HUES48 (cell line): ENCODE measurements around the gene LRRC72.

Source experiments
- H3K27ac ChIP-seq: one replicate; pipeline ENCODE4 v1.7.0; 2013; ENCODE audit warnings: low read depth, low read length, inconsistent platforms
- H3K27me3 ChIP-seq: 2 replicates; pipeline ENCODE4 v1.6.1; 2013; ENCODE audit warnings: mild to moderate bottlenecking, low read length; ENCODE audit not compliant: control insufficient read depth, insufficient read depth
- H3K36me3 ChIP-seq: 2 replicates; pipeline ENCODE4 v1.6.1; 2013; ENCODE audit warnings: low read length; ENCODE audit not compliant: control insufficient read depth, insufficient read depth
- H3K4me1 ChIP-seq: 2 replicates; pipeline ENCODE4 v1.6.1; 2013; ENCODE audit warnings: mild to moderate bottlenecking, low read length; ENCODE audit not compliant: control insufficient read depth, insufficient read depth
- H3K4me3 ChIP-seq: 2 replicates; pipeline ENCODE4 v1.5.1; 2013; ENCODE audit warnings: mild to moderate bottlenecking, low read depth, low read length
- H3K9ac ChIP-seq: 2 replicates; pipeline ENCODE4 v1.6.1; 2013; ENCODE audit warnings: mild to moderate bottlenecking, low read depth, low read length, moderate library complexity
- H3K9me3 ChIP-seq: 2 replicates; pipeline ENCODE4 v1.6.1; 2013; ENCODE audit warnings: low read length; ENCODE audit not compliant: control insufficient read depth, insufficient read depth

LRRC72 gene

DNA sequence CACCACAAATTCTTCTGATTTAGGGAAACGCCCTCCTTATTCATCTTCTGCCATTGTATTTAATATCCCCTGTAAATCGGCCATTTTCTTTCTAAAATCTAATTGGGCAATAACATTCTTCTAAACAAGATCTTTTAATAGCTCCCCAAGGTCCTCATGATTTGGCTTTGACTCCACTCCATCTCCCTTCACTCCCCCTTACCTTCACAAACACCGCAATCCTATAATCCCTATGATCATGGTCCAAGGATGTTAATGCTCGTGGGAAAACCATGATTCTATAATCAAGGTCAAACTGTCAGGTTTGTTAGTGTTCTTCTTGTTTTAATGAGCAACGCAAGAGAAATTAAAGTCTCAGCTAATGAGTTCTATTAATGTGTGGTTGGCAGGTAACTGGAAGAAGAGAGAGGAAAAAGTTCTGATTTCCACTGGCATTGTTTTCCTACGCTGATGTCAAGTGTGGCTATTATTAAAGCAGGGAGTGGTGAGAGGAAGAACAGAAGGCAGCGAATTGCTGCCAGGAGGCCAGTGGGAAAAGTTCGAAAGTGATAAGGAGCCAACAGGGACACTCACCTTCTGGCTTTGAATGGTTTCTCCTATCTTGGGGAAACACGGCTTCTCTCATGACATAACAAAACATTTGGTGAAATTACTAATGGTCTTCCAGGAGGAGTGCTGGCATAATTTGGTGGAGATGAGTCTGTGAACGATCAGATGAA lies 28.1 kb downstream of the LRRC72 start:
- no peaks in the 10 kb centered on the region for H3K9me3 ChIP-seq
- no peak overlapping the region for H3K4me3 ChIP-seq
- no peaks in the 10 kb centered on the region for H3K27me3 ChIP-seq
- H3K27ac ChIP-seq = no peak overlapping the region
- no peak overlapping the region for H3K9ac ChIP-seq
- H3K4me1 ChIP-seq = no peaks in the 10 kb centered on the region
- no peaks in the 10 kb centered on the region for H3K36me3 ChIP-seq

DNA sequence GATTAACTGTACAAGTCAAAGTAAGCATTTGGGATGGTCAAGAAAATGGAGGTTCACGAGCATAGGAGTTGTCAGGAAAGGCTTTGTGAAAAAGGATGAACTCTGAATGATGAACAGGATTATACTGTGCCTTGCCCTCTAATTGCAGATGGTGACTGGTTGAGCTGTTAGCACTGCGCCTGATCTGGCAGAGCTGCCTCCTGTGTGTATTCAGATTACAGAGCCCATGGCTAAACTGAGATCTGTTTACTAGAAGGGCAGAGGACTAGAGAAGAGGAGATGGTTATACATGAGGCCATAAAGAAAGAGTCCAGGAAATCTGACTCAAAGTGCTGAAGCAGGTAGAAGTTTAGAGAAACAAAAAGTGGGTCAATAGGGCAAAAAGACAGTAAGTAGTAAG lies 29.7 kb downstream of the LRRC72 start:
- Histone ChIP-seq H3K27ac (no peak overlapping the region), H3K4me1 (no peaks in the 10 kb centered on the region), H3K9ac (no peak overlapping the region), H3K9me3 (no peaks in the 10 kb centered on the region), H3K27me3 (no peaks in the 10 kb centered on the region), H3K36me3 (no peaks in the 10 kb centered on the region), H3K4me3 (no peak overlapping the region)

- no peak overlapping the region for H3K27ac ChIP-seq
These were observed 32.2 kb downstream of the LRRC72 start for GRCh38 chr7:16558761-16559302.

DNA sequence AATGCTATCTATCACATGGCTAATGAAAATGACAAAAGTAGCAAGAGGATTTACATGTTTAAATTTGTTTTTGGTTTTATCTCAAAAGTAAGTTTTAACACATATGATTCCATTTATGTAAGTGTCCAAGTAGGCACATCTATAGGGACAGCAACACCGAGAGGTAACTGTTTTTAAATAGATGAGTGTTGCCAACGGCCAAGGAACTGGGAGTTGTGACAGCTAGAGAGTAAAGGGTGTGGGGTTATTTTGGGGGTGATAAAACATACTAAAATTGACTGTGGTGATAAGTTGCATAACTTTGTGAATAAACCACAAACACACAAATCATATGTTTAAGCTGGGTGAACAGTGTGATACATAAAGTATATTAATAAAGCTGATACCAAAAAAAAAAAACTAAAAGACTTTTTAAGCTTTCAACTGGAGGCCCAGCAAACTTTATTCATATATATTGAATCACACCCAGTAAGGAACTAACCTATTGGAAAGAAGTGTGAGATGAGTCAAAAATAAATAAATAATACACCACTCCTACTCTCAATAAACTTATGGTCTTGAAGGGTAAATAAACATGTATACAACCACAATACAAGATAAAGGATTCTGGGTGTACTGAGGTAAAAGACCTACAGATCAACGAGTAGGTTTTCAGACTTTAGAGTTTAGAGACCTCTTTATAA lies 33.0 kb downstream of the LRRC72 start:
- no peak overlapping the region for H3K27ac ChIP-seq
- H3K9me3 ChIP-seq = no peaks in the 10 kb centered on the region
- H3K4me3 ChIP-seq = no peak overlapping the region
- no peaks in the 10 kb centered on the region for H3K27me3 ChIP-seq
- H3K9ac ChIP-seq = no peak overlapping the region
- no peaks in the 10 kb centered on the region for H3K36me3 ChIP-seq
- no peaks in the 10 kb centered on the region for H3K4me1 ChIP-seq

More at GRCh38 chr7:16558761-16559302, 32.2 kb downstream of the LRRC72 start:
- H3K36me3 ChIP-seq = no peaks in the 10 kb centered on the region
- H3K27me3 ChIP-seq = no peaks in the 10 kb centered on the region
- no peaks in the 10 kb centered on the region for H3K4me1 ChIP-seq
- no peak overlapping the region for H3K4me3 ChIP-seq
- H3K9me3 ChIP-seq = no peaks in the 10 kb centered on the region
- no peak overlapping the region for H3K9ac ChIP-seq

- no peaks in the 10 kb centered on the region for H3K27me3 ChIP-seq
- no peaks in the 10 kb centered on the region for H3K36me3 ChIP-seq
- H3K4me1 ChIP-seq = no peaks in the 10 kb centered on the region
- H3K9ac ChIP-seq = no peak overlapping the region
- no peak overlapping the region for H3K4me3 ChIP-seq
- no peak overlapping the region for H3K27ac ChIP-seq
- H3K9me3 ChIP-seq = no peaks in the 10 kb centered on the region
These were observed 35.3 kb downstream of the LRRC72 start for GRCh38 chr7:16561943-16562342.

GRCh38 chr7:16562456-16563220 lies 36.0 kb downstream of the LRRC72 start:
- H3K27ac ChIP-seq = no peak overlapping the region
- H3K4me1 ChIP-seq = no peaks in the 10 kb centered on the region
- H3K27me3 ChIP-seq = no peaks in the 10 kb centered on the region
- no peak overlapping the region for H3K4me3 ChIP-seq
- H3K9me3 ChIP-seq = no peaks in the 10 kb centered on the region
- no peak overlapping the region for H3K9ac ChIP-seq
- no peaks in the 10 kb centered on the region for H3K36me3 ChIP-seq

- Histone ChIP-seq H3K27me3 (no peaks in the 10 kb centered on the region), H3K9me3 (no peaks in the 10 kb centered on the region), H3K4me3 (no peak overlapping the region), H3K27ac (no peak overlapping the region), H3K9ac (no peak overlapping the region), H3K4me1 (no peaks in the 10 kb centered on the region), H3K36me3 (no peaks in the 10 kb centered on the region)
These were observed 36.8 kb downstream of the LRRC72 start for GRCh38 chr7:16563281-16564022.

GRCh38 chr7:16564023-16564380 lies 37.4 kb downstream of the LRRC72 start:
- no peak overlapping the region for H3K9ac ChIP-seq
- no peaks in the 10 kb centered on the region for H3K36me3 ChIP-seq
- H3K27me3 ChIP-seq = no peaks in the 10 kb centered on the region
- no peak overlapping the region for H3K4me3 ChIP-seq
- H3K27ac ChIP-seq = no peak overlapping the region
- H3K9me3 ChIP-seq = no peaks in the 10 kb centered on the region
- no peaks in the 10 kb centered on the region for H3K4me1 ChIP-seq

DNA sequence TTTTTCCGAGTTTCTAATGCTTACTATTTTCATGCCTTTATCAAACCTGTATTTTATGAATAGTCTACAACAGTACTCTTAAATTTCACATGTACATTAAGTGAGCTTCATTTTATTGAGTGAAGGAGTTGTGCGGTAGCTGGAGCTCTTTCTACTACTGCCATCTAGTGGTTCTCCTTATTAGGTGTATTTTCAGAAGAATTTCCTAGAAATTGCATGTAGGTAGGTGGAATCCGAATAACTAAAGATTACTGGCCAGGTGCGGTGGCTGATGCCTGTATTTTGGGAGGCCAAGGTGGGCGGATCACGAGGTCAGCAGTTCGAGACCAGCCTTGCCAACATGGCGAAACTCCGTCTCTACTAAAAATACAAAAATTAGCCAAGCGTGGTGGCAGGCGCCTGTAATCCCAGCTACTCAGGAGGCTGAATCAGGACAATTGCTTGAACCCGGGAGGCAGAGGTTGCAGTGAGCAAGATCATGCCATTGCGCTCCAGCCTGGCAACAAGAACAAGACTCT lies 38.3 kb downstream of the LRRC72 start:
- H3K4me3 ChIP-seq = no peak overlapping the region
- H3K9me3 ChIP-seq = no peaks in the 10 kb centered on the region
- H3K4me1 ChIP-seq = no peaks in the 10 kb centered on the region
- H3K36me3 ChIP-seq = no peaks in the 10 kb centered on the region
- no peak overlapping the region for H3K9ac ChIP-seq
- H3K27ac ChIP-seq = no peak overlapping the region
- H3K27me3 ChIP-seq = no peaks in the 10 kb centered on the region

DNA sequence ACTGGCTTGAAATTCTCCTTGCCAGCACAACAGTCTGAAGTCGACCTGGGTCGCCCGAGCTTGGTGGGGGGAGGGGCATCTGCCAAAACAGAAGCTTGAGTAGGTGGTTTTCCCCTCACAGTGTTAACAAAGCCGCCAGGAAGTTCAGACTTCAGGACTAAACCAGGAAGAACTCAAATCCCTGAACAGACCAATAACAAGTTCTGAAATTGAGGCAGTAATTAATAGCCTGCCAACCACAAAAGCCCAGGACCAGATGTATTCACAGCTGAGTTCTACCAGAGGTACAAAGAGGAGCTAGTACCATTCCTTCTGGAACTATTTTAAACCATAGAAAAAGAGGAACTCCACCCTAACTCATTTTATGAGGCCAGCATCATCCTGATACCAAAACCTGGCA lies 45.3 kb downstream of the LRRC72 start:
- Histone ChIP-seq H3K36me3 (no peaks in the 10 kb centered on the region), H3K9ac (no peak overlapping the region), H3K27ac (no peak overlapping the region), H3K4me3 (no peak overlapping the region), H3K9me3 (no peaks in the 10 kb centered on the region), H3K4me1 (no peaks in the 10 kb centered on the region), H3K27me3 (no peaks in the 10 kb centered on the region)
